ENCODE measurements around the gene NPRL2. TPM values are rescaled to one million over a fixed set of nuclear protein-coding genes. Genes with fewer than 3 reads are reported as not detected.

Gene NPRL2
- total and polyA plus RNA-seq, 9 of the 15 experiments (the other 6 are each of a cell fraction or from before 2014, with no cell fraction given) = 17.4 to 40.4 (median 24.4) TPM

DNA sequence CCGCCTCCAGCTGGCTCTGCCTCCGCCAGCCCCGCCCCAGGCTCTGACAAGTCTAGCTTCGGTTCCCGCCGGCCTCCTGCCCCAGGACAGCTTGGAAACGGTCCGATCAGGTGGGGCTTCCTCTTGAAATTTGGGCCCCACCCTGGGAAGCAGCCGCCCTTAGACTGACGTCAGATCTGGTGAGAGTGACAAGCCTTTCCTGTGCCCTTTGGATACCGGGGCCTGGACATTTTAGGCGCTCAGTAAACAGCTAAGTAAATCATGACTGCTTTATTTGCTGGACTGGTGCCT lies 51.0 kb downstream of the NPRL2 start (continued):
- no peak for TF ChIP-seq BDP1 (IDR thresholded peaks at IDR 0.05; ENCODE audit: insufficient read depth, insufficient read length)
- TF ChIP-seq POLR2H (tag; IDR thresholded peaks at IDR 0.05; ENCODE audit: low read depth) = no peak
- TF ChIP-seq MEF2A (IDR thresholded peaks at IDR 0.05; ENCODE audit: control insufficient read depth, low read depth, low read length) = no peak
- no peak for TF ChIP-seq SMARCE1 (IDR thresholded peaks at IDR 0.05)
- TF ChIP-seq TRIM28 (IDR thresholded peaks at IDR 0.05) = no peak
- no peak for TF ChIP-seq PML (IDR thresholded peaks at IDR 0.05; ENCODE audit: low read length)
- TF ChIP-seq, protein P1, sequence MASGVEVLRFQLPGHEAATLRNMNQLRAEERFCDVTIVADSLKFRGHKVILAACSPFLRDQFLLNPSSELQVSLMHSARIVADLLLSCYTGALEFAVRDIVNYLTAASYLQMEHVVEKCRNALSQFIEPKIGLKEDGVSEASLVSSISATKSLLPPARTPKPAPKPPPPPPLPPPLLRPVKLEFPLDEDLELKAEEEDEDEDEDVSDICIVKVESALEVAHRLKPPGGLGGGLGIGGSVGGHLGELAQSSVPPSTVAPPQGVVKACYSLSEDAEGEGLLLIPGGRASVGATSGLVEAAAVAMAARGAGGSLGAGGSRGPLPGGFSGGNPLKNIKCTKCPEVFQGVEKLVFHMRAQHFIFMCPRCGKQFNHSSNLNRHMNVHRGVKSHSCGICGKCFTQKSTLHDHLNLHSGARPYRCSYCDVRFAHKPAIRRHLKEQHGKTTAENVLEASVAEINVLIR (CRISPR knock-in tag; IDR thresholded peaks at IDR 0.05) = no peak
- TF ChIP-seq, protein P2, sequence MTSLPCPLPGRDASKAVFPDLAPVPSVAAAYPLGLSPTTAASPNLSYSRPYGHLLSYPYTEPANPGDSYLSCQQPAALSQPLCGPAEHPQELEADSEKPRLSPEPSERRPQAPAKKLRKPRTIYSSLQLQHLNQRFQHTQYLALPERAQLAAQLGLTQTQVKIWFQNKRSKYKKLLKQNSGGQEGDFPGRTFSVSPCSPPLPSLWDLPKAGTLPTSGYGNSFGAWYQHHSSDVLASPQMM (CRISPR knock-in tag; IDR thresholded peaks at IDR 0.05) = no peak
- TF ChIP-seq, protein P3, sequence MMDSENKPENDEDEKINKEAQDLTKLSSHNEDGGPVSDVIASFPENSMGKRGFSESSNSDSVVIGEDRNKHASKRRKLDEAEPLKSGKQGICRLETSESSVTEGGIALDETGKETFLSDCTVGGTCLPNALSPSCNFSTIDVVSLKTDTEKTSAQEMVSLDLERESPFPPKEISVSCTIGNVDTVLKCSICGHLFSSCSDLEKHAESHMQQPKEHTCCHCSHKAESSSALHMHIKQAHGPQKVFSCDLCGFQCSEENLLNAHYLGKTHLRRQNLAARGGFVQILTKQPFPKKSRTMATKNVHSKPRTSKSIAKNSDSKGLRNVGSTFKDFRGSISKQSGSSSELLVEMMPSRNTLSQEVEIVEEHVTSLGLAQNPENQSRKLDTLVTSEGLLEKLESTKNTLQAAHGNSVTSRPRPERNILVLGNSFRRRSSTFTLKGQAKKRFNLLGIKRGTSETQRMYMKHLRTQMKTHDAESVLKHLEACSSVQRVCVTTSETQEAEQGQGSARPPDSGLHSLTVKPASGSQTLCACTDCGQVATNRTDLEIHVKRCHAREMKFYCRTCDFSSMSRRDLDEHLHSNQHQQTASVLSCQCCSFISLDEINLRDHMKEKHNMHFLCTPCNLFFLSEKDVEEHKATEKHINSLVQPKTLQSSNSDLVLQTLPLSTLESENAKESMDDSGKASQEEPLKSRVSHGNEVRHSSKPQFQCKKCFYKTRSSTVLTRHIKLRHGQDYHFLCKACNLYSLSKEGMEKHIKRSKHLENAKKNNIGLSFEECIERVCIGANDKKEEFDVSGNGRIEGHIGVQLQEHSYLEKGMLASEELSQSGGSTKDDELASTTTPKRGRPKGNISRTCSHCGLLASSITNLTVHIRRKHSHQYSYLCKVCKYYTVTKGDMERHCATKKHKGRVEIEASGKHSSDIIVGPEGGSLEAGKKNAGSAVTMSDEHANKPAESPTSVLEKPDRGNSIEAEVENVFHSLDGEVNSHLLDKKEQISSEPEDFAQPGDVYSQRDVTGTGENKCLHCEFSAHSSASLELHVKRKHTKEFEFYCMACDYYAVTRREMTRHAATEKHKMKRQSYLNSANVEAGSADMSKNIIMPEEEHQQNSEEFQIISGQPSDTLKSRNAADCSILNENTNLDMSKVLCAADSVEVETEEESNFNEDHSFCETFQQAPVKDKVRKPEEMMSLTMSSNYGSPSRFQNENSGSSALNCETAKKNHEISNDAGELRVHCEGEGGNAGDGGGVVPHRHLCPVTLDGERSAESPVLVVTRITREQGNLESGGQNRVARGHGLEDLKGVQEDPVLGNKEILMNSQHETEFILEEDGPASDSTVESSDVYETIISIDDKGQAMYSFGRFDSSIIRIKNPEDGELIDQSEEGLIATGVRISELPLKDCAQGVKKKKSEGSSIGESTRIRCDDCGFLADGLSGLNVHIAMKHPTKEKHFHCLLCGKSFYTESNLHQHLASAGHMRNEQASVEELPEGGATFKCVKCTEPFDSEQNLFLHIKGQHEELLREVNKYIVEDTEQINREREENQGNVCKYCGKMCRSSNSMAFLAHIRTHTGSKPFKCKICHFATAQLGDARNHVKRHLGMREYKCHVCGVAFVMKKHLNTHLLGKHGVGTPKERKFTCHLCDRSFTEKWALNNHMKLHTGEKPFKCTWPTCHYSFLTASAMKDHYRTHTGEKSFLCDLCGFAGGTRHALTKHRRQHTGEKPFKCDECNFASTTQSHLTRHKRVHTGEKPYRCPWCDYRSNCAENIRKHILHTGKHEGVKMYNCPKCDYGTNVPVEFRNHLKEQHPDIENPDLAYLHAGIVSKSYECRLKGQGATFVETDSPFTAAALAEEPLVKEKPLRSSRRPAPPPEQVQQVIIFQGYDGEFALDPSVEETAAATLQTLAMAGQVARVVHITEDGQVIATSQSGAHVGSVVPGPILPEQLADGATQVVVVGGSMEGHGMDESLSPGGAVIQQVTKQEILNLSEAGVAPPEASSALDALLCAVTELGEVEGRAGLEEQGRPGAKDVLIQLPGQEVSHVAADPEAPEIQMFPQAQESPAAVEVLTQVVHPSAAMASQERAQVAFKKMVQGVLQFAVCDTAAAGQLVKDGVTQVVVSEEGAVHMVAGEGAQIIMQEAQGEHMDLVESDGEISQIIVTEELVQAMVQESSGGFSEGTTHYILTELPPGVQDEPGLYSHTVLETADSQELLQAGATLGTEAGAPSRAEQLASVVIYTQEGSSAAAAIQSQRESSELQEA (IDR thresholded peaks at IDR 0.05; ENCODE audit: low read depth) = no peak
- TF ChIP-seq ZNF785 (CRISPR knock-in tag; IDR thresholded peaks at IDR 0.05) = no peak
- no peak for TF ChIP-seq NCOA2 (IDR thresholded peaks at IDR 0.05; ENCODE audit: partially characterized antibody in 2 of 2)
- no peak for TF ChIP-seq GTF2A2 (tag; IDR thresholded peaks at IDR 0.05)
- no peak for TF ChIP-seq GATA2 (CRISPR knock-in tag; IDR thresholded peaks at IDR 0.05)
- no peak for TF ChIP-seq ZNF274 (IDR thresholded peaks at IDR 0.05; ENCODE audit: borderline replicate concordance, low read depth, low read length)
- TF ChIP-seq, protein P4, sequence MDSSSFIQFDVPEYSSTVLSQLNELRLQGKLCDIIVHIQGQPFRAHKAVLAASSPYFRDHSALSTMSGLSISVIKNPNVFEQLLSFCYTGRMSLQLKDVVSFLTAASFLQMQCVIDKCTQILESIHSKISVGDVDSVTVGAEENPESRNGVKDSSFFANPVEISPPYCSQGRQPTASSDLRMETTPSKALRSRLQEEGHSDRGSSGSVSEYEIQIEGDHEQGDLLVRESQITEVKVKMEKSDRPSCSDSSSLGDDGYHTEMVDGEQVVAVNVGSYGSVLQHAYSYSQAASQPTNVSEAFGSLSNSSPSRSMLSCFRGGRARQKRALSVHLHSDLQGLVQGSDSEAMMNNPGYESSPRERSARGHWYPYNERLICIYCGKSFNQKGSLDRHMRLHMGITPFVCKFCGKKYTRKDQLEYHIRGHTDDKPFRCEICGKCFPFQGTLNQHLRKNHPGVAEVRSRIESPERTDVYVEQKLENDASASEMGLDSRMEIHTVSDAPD (CRISPR knock-in tag; IDR thresholded peaks at IDR 0.05) = no peak

Measured in K562 (cell line).